Measurements from ENCODE around the gene SMURF1. TPM values are rescaled to one million over a fixed set of nuclear protein-coding genes. Genes with fewer than 3 reads are reported as not detected.

SMURF1 gene
- total RNA-seq, 6 experiments from 2014 or later: 8.8 to 14.1 (median 10.9) TPM

GRCh38 chr7:99029466-99030435 lies 114.2 kb downstream of the SMURF1 start:
- TF ChIP-seq POLR2A (IDR thresholded peaks at IDR 0.05) (no peak), CTCF (IDR thresholded peaks at IDR 0.05) (no peak)
- DNase-seq (no peak), ATAC-seq (peak in 1 of 4 donors; percentile 26)
- peaks cover 0 to 6% (median 0%) of the 10 kb centered on the region in 4 donors for H3K4me1 ChIP-seq
- H3K27ac ChIP-seq: no peak overlapping the region
- H3K27me3 ChIP-seq: no peaks in the 10 kb centered on the region
- no peak overlapping the region for H3K4me3 ChIP-seq
- intact Hi-C loops (cut with DNase I): no loop called here
- 70% methylated on average over 8 of the region's 9 CpGs for WGBS (ENCODE audit: insufficient coverage, low coverage, low lambda C conversion rate, missing lambda C conversion rate)
- no peaks in the 10 kb centered on the region for H3K9me3 ChIP-seq
- peaks cover 0 to 63% (median 32%) of the 10 kb centered on the region in 4 donors for H3K36me3 ChIP-seq

- intact Hi-C loops (cut with DNase I): no loop called here
- Histone ChIP-seq H3K36me3 (peaks cover 0 to 49% (median 27%) of the 10 kb centered on the region in 4 donors), H3K27ac (no peak overlapping the region), H3K27me3 (no peaks in the 10 kb centered on the region), H3K9me3 (no peaks in the 10 kb centered on the region), H3K4me3 (no peak overlapping the region), H3K4me1 (peaks cover 0 to 6% (median 0%) of the 10 kb centered on the region in 4 donors)
- WGBS (ENCODE audit: insufficient coverage, low coverage, low lambda C conversion rate, missing lambda C conversion rate): 77% methylated on average over 8 of the region's 27 CpGs
- no peak for DNase-seq
- ATAC-seq: peak in 1 of 4 donors; percentile 27
- TF ChIP-seq CTCF (IDR thresholded peaks at IDR 0.05): no peak
Observed at GRCh38 chr7:99028261-99028973, 115.5 kb downstream of the SMURF1 start.

GRCh38 chr7:99027841-99028240 lies 116.1 kb downstream of the SMURF1 start:
- TF ChIP-seq POLR2A (IDR thresholded peaks at IDR 0.05) (no peak), CTCF (IDR thresholded peaks at IDR 0.05) (no peak)
- H3K27ac ChIP-seq: no peak overlapping the region
- ATAC-seq (no peak), DNase-seq (peak in 1 of 3 donors; percentile 18)
- H3K27me3 ChIP-seq: no peaks in the 10 kb centered on the region
- peaks cover 0 to 6% (median 0%) of the 10 kb centered on the region in 4 donors for H3K4me1 ChIP-seq
- intact Hi-C loops (cut with DNase I): no loop called here
- 96% methylated on average over 7 of the region's 20 CpGs for WGBS (ENCODE audit: insufficient coverage, low coverage, low lambda C conversion rate, missing lambda C conversion rate)
- peaks cover 0 to 44% (median 24%) of the 10 kb centered on the region in 4 donors for H3K36me3 ChIP-seq
- no peaks in the 10 kb centered on the region for H3K9me3 ChIP-seq
- no peak overlapping the region for H3K4me3 ChIP-seq

GRCh38 chr7:99027241-99027640 lies 116.7 kb downstream of the SMURF1 start:
- no peak for ATAC-seq

More at GRCh38 chr7:99027241-99027640, 116.7 kb downstream of the SMURF1 start:
- H3K36me3 ChIP-seq: peaks cover 0 to 38% (median 21%) of the 10 kb centered on the region in 4 donors
- H3K4me1 ChIP-seq: peaks cover 0 to 6% (median 0%) of the 10 kb centered on the region in 4 donors
- no peak overlapping the region for H3K4me3 ChIP-seq
- intact Hi-C loops (cut with DNase I): no loop called here
- no peak overlapping the region for H3K27ac ChIP-seq
- no peaks in the 10 kb centered on the region for H3K27me3 ChIP-seq
- H3K9me3 ChIP-seq: no peaks in the 10 kb centered on the region
- 67% methylated on average over 3 of the region's 3 CpGs for WGBS (ENCODE audit: insufficient coverage, low coverage, low lambda C conversion rate, missing lambda C conversion rate)
- TF ChIP-seq POLR2A (IDR thresholded peaks at IDR 0.05) (no peak), CTCF (IDR thresholded peaks at IDR 0.05) (no peak)
- peak in 1 of 3 donors; percentile 1 for DNase-seq
